Esophagus mucosa (tissue), 1 donor: ENCODE measurements around the gene SOAT2. TPM values are rescaled to one million over a fixed set of nuclear protein-coding genes. Genes with fewer than 3 reads are reported as not detected.
"Not testable (repeated sequence)": the region's sequence is repeated elsewhere in the genome, so short reads cannot be mapped to it uniquely, and the experiment has no call there.

Experiments used
- ATAC-seq: fragments of 200-7000 bp; cut with Tn5 transposase; one replicate; pipeline ENCODE4 v1.9.1; 2020
- total RNA-seq: library from RNA; stranded (reverse); gene quantifications from one replicate; pipeline ENCODE4 v1.2.4, GENCODE V29; 2023
- donor health status: DM: yes; HTN: yes; CAD: no.

SOAT2 gene
- total RNA-seq, 1 donor from 2014 or later = not detected

DNA sequence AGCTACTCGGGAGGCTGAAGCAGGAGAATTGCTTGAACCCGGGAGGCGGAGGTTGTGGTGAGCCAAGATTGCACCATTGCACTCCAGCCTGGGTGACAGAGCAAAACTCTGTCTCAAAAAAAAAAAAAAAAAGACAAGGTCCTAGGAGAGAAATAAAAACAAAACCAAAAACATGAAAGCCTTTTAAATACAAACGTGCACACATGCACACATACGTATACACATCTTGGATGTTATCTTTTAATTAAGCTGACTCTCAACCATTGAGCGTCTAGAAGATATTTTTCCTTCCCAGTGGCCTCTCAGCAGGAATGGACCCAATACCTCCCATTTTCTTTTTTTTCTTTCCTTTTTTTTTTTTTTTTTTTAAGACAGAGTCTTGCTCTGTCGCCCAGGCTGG, 9.1 kb downstream of the SOAT2 start:
- ATAC-seq = not testable (repeated sequence)

DNA sequence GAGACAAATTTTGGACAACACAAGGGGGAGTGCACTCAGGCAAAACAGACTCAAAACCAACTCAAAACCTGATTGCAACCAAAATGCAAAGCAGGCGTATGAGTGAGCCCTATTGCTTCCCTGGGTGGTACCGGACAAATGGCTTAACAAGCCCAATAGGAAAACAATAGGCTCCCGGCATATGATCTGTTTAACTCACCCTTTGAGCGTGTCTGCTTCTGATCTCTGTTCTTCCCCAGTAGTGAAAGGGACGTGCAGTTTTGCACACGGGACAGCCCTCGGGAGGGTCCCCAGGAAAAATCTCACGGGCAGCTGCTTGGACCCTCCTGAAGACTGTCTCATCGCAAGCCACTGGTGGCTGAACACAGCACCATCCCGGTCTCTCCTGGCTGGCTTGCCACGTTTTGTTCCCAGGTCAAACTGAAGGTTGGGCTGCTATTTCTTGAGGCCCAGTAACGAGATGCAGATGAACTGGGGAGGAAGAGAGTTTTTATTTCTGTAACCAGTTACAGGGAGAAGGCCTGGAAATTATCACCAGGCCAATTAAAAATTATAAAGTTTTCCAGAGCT, 9.9 kb downstream of the SOAT2 start:
- no peak for ATAC-seq

DNA sequence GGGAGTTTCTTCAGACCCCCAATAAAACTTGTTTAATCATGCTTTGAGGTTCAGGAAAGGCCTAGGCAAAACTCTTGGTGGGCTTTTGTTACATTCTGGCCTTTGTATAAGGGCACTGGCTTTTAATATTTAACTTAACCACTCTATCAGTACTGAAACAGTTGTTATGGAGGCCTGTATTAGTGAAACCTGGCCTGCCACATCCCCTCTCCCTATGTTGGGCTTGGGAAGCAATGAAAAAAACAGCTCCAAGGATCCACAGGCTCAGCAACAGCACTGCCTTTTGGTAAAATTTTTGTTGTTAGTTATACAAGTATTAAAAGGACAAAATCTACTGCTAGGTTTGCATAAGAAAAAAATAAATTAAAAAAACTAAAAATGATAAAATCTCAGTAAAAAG, 10.7 kb downstream of the SOAT2 start:
- ATAC-seq = no peak

DNA sequence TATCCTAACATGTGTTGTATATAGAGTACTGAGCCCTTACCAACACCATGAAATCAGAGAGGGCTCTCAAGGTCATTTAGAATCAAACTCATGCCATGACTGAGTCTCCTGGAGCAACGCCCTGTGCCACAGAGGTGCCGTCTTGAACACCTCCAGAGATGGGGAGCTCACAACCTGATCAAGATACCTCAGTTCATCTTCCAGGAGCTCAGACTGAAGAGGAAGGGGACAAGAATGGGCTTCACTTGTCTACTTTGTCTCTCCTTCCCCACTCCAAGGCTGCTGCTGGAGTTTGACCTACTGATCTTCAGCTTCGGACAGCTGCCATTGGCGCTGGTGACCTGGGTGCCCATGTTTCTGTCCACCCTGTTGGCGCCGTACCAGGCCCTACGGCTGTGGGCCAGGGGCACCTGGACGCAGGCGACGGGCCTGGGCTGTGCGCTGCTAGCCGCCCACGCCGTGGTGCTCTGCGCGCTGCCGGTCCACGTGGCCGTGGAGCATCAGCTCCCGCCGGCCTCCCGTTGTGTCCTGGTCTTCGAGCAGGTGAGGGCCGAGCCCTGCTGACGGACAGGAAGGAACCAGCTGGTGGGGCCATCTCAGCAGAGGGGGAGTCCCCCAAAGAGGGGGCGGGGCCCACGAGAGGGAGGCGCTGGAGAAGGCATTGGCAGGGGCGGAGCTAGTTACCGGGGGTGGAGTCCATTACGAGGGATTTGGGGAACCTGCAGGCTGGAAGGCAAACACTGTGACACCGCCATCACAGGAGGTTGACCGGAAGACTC, 12.0 kb downstream of the SOAT2 start:
- no peak for ATAC-seq

DNA sequence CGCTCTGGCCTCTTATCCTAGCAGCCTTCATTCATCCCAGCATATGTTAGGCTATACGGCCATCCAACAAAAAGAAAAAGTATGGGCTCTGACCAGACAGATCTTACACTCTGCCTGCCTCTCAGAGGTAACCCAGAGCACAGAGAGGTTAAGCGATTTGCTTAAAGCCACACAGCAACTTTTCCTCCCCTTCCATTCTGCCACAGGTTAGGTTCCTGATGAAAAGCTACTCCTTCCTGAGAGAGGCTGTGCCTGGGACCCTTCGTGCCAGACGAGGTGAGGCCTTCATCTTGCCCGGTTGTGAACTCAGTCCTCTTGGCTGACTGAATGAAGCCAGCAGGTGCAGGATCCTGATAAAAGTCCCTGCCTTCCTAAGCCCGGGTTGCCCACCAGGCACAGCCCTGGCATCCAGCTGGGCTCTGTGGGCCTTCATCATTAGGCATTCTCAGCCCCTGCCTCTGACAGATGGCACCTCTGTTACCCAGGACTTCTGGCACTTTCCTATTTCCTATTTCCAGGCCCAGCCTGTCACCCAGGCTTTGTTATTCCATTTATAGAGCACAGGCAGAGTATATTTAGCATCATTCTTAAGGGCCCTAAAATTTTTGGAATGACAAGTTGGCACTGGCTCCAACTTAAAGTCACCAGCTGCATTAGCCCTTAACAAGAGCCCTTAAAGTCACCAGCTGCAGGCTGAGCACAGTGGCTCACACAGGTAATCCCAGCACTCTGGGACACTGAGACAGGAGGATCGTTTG, 12.8 kb downstream of the SOAT2 start:
- no peak for ATAC-seq

DNA sequence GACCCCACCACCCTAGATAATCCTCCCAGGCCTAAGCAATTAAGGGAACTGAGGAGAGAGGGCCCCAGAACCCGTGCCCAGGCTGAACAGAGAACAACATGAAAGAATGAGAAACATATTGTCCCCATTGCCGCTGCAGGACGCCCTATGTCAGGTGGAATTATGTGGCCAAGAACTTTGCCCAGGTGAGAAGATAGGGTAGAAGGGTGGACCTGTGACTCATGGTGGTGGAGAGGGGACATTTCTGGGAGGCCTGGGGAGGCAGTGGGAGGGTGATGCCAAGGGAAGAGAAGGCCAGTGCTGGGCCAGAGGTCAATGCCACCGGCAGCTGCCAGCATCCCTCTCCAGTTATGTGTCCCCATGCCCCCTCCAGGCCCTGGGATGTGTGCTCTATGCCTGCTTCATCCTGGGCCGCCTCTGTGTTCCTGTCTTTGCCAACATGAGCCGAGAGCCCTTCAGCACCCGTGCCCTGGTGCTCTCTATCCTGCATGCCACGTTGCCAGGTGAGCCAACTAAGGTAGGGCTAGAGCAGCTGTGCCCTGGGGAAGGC, 15.5 kb downstream of the SOAT2 start:
- ATAC-seq = no peak

DNA sequence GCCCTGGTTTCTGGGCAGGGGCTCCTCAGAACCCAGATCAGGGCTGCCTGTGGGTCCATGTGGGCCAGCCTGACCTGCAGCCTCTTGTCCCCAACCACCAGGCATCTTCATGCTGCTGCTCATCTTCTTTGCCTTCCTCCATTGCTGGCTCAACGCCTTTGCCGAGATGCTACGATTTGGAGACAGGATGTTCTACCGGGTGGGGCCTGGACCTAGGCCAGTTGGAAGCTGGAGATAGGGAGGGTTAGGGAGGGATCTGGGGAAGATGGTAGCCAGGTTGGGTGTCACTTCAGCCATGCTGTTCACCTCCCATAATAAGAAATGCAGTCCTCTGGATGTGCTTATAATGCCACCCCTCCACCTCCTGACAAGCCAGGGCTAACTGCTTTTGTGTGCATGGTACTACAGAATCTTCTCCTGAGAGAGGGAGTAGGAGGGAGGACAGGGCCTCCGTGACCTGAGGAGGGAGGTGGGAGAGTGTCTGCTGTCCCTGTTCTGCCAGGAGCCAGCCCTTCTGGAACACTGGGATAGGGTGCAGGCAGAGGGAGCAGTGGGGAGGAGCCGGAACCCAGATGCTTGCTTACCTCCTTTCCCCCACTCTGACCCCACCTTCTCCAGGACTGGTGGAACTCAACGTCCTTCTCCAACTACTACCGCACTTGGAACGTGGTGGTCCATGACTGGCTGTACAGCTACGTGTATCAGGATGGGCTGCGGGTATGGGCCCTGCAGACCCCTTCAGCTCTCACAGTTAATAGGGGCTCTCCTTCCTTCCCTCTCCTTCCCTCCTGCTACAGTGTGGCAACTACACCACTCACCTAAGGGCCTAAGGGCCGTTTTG, 17.6 kb downstream of the SOAT2 start:
- no peak for ATAC-seq

DNA sequence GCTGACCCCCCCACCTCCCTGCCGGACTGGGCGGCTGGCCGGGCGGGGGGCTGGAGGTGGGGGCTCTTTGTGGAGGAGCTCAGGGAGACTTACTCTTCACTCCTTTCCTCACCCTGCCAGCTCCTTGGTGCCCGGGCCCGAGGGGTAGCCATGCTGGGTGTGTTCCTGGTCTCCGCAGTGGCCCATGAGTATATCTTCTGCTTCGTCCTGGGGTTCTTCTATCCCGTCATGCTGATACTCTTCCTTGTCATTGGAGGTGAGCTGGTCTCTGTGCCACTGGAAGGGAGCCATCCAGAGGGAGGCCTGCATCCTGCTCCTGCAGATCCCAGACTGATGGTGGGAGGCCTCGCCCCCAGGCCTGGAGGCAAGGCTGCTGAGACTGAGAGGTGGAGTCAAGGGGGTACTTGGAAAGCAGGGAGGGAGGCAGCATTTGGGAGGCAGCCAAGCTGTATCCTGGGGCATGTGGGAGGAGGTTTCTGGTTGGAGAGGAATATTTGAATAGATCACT, 19.7 kb downstream of the SOAT2 start:
- ATAC-seq = no peak

DNA sequence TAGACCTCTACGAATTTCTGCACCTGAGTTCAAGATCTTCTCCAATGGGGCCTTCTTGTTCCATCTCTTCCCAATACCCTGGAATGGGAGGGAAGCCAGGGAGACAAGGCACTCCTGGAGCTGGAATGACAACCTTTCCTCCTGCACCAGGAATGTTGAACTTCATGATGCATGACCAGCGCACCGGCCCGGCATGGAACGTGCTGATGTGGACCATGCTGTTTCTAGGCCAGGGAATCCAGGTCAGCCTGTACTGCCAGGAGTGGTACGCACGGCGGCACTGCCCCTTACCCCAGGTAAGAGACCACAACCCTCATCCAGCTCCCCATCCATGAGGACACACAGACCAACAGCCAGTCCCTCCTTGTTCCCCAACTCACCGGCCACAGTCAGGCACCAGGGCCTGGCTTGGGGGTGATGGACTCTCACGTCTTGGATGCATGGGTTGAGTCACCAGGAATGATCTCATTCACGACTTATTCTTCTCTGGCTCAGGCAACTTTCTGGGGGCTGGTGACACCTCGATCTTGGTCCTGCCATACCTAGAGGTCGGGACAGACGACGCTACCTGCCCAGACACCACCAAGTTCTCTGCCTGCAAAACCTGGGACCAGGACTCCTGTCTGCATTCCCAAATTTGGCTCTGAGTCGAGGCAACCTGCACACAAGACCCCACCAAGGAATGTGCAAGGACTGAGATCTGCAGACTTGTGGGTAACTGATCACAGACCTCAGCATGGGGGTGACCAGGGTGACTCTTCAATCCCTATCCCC, 20.5 kb downstream of the SOAT2 start:
- no peak for ATAC-seq

DNA sequence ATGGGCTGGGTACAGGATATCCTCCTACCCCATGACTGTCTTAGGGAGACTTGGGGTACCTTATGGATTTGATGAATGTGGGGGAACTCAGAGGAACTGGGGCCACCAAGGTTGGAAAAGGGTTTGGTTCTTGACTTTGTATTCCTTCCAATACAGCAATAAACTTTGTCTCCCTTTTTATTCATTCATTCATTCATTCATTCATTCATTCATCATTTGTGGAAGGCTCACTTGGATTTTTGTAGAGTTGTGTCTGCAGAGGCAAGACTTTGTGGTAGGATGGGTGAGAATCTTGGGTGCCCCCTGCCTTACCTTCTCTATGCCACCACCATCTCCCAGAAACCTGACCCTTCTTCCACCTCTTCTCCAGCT, 21.1 kb downstream of the SOAT2 start:
- ATAC-seq = no peak

DNA sequence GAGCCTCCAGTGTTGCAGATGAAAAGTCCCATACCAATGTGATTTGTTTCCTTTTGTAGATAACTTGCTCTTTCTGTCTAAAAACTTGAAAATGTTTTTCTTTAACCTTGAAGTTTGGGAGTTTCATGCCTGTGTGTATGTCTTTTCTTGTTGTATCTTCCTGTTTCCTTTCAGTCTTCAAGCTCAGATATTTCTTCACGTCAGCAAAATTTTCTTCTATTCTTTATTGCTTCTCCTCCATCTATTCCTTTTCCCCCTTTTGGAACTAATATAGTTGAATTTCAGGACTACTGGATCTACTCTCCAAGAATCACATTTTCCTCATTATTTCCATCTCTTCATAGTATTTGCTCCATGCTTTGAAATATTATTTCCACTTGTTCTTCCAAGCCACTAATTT, 23.9 kb downstream of the SOAT2 start:
- no peak for ATAC-seq

DNA sequence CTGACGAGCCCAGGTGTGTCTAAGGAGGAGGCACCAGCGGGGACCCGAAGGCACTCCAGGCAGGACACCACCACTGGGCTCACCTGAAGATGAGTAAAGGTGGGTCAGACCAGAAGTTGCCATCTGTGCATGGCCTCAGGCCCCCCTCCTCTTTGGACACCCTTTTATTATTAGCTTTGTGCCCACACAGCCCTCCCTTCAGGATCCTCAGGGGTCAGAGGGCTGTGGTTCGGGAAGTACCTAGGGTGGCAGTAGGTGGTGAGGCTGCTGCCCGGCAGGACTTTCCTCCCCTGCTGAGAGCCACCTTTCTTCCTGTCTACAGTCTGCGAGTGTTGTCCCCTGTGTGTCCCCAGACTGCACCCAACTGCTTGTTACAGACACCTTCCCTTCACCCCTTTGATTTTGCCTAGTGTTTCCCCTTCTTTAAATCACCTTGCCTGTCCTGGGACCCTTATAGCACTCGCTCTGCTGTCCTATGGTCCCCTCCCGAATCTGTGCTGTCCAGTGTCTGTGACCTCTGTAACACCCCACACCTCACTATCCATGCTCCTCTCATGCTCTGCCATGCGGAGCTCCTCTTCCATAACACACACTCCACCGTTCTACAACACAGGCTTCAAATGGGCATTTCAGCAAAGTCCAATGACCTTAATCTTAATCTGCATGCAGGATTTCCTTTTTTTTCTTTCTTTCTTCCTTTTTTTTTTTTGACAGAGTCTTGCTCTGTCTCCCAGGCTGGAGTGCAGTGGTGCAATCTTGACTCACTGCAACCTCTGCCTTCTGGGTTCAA, 25.7 kb downstream of the SOAT2 start:
- ATAC-seq = no peak

DNA sequence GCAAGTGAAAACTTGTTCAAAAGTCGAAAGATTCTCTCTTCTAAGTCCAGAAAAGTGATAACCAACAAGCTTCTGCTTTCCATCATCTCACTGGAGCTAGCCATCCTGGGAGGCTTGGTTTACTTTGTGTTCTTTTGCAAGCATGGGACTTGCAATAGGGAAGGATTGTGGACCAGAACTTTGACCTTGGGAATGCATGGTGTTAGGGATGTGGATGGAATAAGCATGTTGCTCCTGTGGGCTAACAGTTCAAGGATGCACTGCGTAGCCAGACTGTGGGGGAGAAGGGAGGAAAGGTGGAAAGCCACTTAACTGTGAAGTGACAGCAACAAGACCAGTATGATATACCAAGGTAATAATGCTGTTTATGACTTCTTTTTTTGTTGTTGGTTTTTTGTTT, 28.6 kb downstream of the SOAT2 start:
- no peak for ATAC-seq

DNA sequence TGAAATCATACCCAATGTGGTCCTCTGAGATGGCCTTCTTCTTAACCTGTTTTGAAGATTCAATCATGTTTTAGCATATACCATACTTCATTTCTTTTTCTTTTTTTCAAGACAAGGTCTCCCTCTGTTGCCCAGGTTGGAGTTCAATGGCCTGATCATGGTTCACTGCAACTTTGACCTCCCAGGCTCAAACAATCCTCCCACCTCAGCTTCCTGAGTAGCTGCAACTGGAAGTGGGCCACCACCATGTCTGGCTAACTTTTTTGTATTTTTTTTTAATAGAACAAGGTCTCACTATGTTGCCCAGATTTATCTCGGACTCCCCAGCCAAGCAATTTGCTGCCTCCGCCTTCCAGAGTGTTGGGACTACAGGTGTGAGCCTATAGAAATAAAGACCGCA, 30.4 kb downstream of the SOAT2 start:
- no peak for ATAC-seq

DNA sequence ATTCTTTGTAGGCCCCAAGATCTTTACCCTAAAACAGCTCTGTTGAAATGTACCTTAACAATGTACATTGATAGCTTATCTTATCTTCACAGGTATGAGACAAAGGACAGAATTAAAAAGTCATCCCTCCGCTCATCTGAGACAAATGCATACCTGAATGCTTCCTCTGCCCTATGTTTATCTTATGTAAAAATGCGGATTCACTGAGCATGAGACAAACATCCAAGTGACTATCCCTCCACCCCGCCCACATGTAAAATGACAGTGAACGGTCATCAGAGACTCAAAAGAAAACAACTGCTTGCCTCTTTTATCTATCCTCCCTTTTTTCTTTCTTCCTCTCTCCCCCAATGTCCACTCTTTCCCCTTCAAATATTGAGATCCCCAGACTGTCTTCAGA, 40.1 kb downstream of the SOAT2 start:
- ATAC-seq = no peak

DNA sequence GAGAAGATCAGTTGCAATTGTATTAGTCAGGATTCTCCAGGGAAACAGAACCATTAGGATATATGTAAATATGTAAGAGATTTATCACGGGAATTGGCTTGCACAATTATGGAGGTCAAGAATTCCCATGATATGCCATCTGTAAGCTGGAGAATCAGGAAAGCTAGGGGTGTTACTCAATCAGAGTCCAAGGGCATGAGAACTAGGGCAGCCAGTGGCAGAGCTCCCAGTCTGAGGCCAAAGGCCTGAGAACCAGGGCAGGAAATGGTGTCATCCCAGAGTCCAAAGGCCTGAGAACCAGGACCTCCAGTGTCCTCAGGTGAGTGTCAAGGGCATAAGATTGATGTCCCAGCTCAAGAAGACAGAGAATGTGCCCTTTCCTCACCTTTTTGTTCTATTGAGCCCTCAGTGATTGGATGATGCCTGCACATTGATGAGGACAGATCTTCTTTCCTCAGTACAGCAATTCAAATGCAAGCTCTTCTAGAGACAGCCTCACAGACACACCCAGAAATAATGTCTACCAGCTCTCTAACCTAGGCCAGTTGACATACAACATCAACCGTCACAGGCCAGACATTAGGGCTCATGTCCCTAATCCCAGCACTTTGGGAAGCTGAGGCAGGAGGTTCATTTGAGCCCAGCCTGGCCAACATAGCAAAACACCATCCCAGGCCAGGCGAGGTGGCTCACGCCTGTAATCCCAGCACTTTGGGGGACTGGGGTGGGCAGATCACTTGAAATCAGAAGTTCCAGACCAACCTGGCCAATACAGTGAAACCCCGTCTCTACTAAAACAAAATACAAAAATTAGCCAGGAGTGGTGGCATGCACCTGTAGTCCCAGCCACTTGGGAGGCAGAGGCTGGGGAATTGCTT, 42.3 kb downstream of the SOAT2 start:
- ATAC-seq = no peak

DNA sequence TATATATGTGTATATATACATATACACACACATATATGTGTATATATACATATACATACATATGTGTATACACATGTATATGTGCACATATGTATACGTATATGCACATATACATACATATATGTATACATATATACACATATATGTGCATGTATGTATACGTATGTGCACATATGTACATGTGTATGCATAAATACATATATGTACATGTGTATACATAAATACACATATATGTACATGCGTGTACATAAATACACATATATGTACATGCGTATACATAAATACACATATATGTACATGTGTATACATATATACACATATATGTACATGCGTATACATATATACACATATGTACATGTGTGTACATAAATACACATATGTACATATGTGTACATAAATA, 43.9 kb downstream of the SOAT2 start:
- no peak for ATAC-seq

DNA sequence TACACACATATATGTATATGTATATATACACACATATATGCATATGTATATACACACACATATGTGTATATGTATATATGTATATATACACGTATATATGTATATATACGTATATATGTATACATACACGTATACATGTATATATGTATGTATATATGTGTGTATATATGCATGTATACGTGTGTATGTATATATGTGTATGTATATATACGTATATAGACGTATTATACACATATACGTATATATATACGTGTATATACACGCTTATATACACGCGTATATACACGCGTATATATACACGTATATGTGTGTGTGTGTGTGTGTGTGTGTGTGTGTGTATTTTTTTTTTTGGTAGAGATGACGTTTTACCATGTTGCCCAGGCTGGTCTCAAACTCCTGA, 44.4 kb downstream of the SOAT2 start:
- ATAC-seq = no peak

DNA sequence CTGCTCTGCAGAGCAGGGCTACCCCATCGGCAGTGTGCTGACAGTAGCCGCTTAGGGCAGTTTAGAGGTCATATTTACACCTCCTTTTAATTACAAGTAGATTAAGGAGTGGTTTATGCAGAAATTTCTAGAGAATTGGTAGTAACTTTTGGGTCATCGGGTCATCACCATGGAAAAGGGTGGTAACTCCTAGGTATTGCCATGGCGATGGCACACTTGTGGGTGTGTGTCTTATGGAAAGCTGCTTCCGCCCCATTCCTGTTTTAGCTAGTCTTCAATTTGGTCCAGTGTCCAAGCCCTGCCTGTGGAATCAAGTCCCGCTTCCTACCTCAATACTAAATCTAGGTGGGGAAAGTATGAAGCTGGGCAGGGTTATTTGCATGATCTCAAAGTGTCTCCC, 47.8 kb downstream of the SOAT2 start:
- ATAC-seq = no peak

DNA sequence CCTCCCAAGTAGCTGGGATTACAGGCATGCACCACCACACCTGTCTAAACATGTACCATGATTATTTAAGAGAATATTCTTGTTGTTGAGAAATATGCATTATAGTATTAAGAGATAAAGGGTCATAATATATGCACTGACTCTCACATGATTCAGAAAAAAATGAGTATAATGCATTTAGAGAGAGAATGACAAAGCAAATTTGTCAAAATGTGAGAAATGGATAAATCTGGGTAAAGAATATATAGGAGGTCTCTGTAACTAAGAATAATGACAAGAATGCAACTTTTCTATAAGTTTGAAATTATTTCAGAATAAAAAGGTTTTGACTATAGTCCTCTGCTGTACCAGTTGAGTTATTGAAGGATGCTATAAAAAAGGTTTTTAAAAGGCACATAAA, 49.1 kb downstream of the SOAT2 start:
- ATAC-seq = no peak
